ENCODE results near the gene PTOV1.

GRCh38 chr19:49859682-49860335 is 8.8 kb downstream of the PTOV1 start:
- TF ChIP-seq CTCF (IDR thresholded peaks at IDR 0.05) (no peak), REST (IDR thresholded peaks at IDR 0.05; ENCODE audit: insufficient read depth in 1 of 2, low read depth in 2 of 2, low read length in 1 of 2) (no peak), TCF7L2 (IDR thresholded peaks at IDR 0.05; ENCODE audit: low read depth, low read length) (no peak), POLR2AphosphoS5 (IDR thresholded peaks at IDR 0.05; ENCODE audit: low read depth, low read length) (no peak; the same call in 1 of the 2 replicates)
